B cell (primary cell): Measurements from ENCODE around the gene CCHCR1.
"Not testable (repeated sequence)": the region's sequence is repeated elsewhere in the genome, so short reads cannot be mapped to it uniquely, and the experiment has no call there.

Experiments used
- CTCF ChIP-seq: fragments of 200-600 bp; IDR thresholded peaks from one replicate; pipeline ENCODE4 v1.8.0; 2022; ENCODE audit warnings: antibody characterized with exemption, mild to moderate bottlenecking
- EZH2 ChIP-seq: IDR thresholded peaks from 2 replicates; pipeline ENCODE4 v1.6.1; 2012; ENCODE audit warnings: borderline replicate concordance, low read depth, mild to moderate bottlenecking, moderate library complexity, low read length; ENCODE audit not compliant: insufficient read depth, poor library complexity, severe bottlenecking

- not testable (repeated sequence) for TF ChIP-seq CTCF, EZH2
Observed at GRCh38 chr6:31164475-31165063, 7.0 kb upstream of the CCHCR1 start.
